Bone marrow (tissue), 2 donors: ENCODE measurements around the gene MOB3C.

ENCODE experiments used
- DNase-seq, 2 donors: peaks; one replicate each; lab custom pipeline; 2025; lab: John Stamatoyannopoulos, UW

MOB3C gene

GRCh38 chr1:46575778-46576177 lies 40.8 kb downstream of the MOB3C start:
- no peak for DNase-seq

DNA sequence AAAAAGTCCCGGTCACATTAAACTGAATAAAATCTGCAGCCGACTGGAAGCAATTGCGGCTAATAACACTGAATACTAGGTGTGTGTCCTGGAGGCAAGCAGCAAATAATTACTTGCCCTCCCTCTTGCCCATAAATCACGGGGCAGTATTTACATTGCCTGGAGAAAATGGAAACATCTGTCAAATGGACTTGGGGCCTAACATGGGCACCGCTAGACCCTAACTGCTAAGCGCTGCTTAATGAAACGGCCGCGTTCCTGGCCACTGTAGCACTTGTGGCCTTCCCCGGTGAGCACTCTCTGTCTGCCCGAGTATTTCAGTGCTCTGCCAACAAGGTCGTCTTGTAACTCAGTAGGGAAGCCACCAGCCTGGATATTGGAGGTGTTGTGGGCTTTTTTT lies 41.3 kb downstream of the MOB3C start:
- no peak for DNase-seq

- no peak for DNase-seq
These were observed 44.9 kb downstream of the MOB3C start for GRCh38 chr1:46571691-46572225.

- DNase-seq: no peak
These were observed 46.5 kb downstream of the MOB3C start for GRCh38 chr1:46569884-46570725.

DNA sequence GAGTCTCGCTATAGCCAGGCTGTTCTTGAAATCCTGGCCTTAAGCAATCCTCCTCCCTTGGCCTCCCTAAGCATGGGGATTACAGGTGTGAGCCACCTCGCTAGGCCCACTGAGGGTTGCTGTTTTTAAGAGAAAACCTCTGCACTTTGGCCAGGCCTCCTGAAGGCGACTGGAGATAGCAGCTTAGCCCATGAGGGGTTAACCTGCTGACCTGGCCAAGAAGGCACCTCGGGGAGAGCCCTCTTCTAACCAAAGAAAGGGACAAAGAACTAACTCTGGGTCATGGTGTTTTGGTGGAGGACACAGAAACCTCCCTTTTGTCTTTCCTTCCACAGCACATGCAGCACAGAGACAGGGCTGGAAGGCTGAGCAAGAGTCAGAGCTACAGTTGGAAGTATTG lies 47.5 kb downstream of the MOB3C start:
- DNase-seq: no peak

GRCh38 chr1:46568461-46568891 lies 48.1 kb downstream of the MOB3C start:
- DNase-seq: no peak

DNA sequence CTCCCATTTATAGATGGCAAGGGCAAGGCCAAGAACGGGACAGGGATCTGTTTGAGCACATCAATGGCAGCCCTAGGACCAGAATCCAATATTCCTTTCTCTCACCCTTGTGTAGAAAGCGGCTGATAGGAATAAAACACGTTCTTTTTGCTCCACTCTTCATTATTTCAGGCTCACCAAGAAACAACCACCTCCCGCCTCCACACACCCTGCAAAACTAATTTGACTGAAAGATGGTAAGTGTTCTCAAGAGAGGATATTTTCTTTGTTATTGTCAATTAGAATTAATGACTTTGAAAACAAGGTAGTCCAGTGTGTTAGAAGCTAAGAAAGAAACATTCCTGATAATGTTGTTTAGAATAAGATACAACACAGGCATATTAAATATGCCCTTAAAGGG lies 53.3 kb downstream of the MOB3C start:
- no peak for DNase-seq

- DNase-seq: no peak
These were observed 54.1 kb downstream of the MOB3C start for GRCh38 chr1:46562498-46562897.

DNA sequence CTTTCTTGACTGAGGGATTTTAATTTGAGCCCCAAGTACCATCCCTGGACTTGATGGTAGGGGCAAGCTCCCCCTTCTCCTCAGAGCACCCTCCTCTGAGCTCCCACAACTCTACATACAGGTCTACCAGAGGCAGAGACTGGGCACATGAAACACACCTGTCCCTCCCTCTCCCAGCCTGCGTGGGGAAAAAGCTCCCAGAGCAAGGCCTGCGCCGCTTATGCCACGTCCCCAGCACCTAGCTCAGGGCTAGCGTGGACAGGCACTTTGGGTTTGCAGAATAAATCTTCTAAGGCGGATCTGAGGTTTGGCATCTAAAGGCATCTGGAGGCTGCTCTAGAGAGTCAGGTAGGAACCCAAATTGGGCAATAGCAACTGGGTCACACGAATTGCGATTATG lies 57.6 kb downstream of the MOB3C start:
- no peak for DNase-seq

- DNase-seq: no peak
These were observed 58.3 kb downstream of the MOB3C start for GRCh38 chr1:46558141-46558963.
